Measurements from ENCODE around the gene ALKBH5. TPM values are rescaled to one million over a fixed set of nuclear protein-coding genes. Genes with fewer than 3 reads are reported as not detected.

Gene ALKBH5
- total and polyA plus RNA-seq, 10 of the 15 experiments (the other 5 are each of a cell fraction or from before 2014, with no cell fraction given) = 13.7 to 99.9 (median 52.4) TPM

DNA sequence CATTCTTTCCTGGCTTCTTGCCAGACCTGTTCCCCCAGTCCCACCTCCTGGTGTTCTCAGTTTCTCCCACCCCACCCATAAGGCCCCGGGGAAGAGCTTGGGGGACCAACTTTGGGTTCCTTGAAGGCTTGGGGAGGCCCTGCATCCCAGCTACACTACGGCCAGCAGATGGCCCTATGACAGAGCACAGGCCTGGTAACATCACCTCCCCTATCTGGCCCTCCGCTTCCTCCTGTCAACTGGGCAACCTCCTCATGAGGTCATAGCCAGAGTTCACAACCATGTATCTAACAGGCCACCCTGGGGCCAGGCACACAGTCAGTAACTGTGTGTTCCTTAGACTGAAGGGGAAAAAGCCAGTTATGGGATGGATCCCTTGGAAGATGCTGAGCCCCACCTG lies 43.7 kb upstream of the ALKBH5 start:
- Histone ChIP-seq H3K27ac (ENCODE audit: control insufficient read depth, insufficient read depth) (no peak overlapping the region), H2AFZ (ENCODE audit: control insufficient read depth, low read depth, low read length) (no peak overlapping the region), H3K4me1 (ENCODE audit: control insufficient read depth, insufficient read depth, low read length) (no peaks in the 10 kb centered on the region), H3K79me2 (ENCODE audit: control insufficient read depth, insufficient read depth, low read length) (no peaks in the 10 kb centered on the region), H3K4me2 (ENCODE audit: control insufficient read depth, insufficient read depth) (no peak overlapping the region), H4K20me1 (ENCODE audit: control insufficient read depth, insufficient read depth) (no peaks in the 10 kb centered on the region), H3K36me3 (ENCODE audit: control insufficient read depth in 2 of 2, insufficient read depth in 2 of 2, low read length in 1 of 2) (no peaks in the 10 kb centered on the region), H3K9ac (ENCODE audit: control insufficient read depth, insufficient read depth, low read length) (no peak overlapping the region), H3K4me3 (no peak overlapping the region), H3K9me3 (replicated peaks; ENCODE audit: control insufficient read depth, insufficient read depth, low read length) (no peaks in the 10 kb centered on the region), H3K27me3 (replicated peaks in 1 of 2; ENCODE audit: control insufficient read depth in 2 of 2, insufficient read depth in 2 of 2, low read length in 1 of 2) (no peaks in the 10 kb centered on the region)
- TF ChIP-seq, protein P1, sequence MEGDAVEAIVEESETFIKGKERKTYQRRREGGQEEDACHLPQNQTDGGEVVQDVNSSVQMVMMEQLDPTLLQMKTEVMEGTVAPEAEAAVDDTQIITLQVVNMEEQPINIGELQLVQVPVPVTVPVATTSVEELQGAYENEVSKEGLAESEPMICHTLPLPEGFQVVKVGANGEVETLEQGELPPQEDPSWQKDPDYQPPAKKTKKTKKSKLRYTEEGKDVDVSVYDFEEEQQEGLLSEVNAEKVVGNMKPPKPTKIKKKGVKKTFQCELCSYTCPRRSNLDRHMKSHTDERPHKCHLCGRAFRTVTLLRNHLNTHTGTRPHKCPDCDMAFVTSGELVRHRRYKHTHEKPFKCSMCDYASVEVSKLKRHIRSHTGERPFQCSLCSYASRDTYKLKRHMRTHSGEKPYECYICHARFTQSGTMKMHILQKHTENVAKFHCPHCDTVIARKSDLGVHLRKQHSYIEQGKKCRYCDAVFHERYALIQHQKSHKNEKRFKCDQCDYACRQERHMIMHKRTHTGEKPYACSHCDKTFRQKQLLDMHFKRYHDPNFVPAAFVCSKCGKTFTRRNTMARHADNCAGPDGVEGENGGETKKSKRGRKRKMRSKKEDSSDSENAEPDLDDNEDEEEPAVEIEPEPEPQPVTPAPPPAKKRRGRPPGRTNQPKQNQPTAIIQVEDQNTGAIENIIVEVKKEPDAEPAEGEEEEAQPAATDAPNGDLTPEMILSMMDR (IDR thresholded peaks at IDR 0.05 in 2 of 3, conservative IDR thresholded peaks at IDR 0.05 in 1 of 3; ENCODE audit: control insufficient read depth in 2 of 3, extremely low read depth in 1 of 3, insufficient read depth in 1 of 3, low read depth in 3 of 3, low read length in 3 of 3) = peak; percentile 24 to 38 (median 32); a peak in 4 of 6 replicates
- TF ChIP-seq TBL1XR1 (IDR thresholded peaks at IDR 0.05; ENCODE audit: low read depth, low read length) (no peak), DPF2 (IDR thresholded peaks at IDR 0.05) (no peak)
- TF ChIP-seq, protein P2, sequence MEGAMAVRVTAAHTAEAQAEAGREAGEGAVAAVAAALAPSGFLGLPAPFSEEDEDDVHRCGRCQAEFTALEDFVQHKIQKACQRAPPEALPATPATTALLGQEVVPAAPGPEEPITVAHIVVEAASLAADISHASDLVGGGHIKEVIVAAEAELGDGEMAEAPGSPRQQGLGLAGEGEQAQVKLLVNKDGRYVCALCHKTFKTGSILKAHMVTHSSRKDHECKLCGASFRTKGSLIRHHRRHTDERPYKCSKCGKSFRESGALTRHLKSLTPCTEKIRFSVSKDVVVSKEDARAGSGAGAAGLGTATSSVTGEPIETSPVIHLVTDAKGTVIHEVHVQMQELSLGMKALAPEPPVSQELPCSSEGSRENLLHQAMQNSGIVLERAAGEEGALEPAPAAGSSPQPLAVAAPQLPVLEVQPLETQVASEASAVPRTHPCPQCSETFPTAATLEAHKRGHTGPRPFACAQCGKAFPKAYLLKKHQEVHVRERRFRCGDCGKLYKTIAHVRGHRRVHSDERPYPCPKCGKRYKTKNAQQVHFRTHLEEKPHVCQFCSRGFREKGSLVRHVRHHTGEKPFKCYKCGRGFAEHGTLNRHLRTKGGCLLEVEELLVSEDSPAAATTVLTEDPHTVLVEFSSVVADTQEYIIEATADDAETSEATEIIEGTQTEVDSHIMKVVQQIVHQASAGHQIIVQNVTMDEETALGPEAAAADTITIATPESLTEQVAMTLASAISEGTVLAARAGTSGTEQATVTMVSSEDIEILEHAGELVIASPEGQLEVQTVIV (IDR thresholded peaks at IDR 0.05; ENCODE audit: borderline replicate concordance, partially characterized antibody) = no peak
- ChIA-PET SMC1A (ENCODE audit: uncharacterized antibody, unreplicated experiment) (interaction anchor here (0.6 to 1.3 kb wide), 2 partner anchors 45 to 71 kb away, joined by 3 to 4 read pairs; no protein-coding TSS in a partner anchor), POLR2A (no interaction called here), RAD21 (ENCODE audit: unreplicated experiment) (interaction anchor here (1.1 to 4.3 kb wide), 3 partner anchors 46 to 58 kb away, joined by 5 to 28 read pairs (median 6); no protein-coding TSS in a partner anchor), CTCF (interaction anchor here (0.6 to 4.8 kb wide), 6 partner anchors 14 to 77 kb away, joined by 3 to 43 read pairs (median 14); partner anchors contain the start of gene ALKBH5)
- intact Hi-C loops (cut with micrococcal nuclease; ENCODE audit: unreplicated experiment) = loop anchor here (2.0 kb wide), 2 partner anchors 47 to 77 kb away; no protein-coding TSS in a partner anchor
- ATAC-seq (peak; percentile 72), FAIRE-seq (no peak), DNase-seq (ENCODE audit: low read depth, low spot score) (no peak)
- BruUV-seq (replicated peaks) = no TSS peak
- in situ Hi-C loops (cut with MboI) = no loop called here
- 52% methylated on average over 3 of the region's 3 CpGs for WGBS (ENCODE audit: insufficient coverage, insufficient replicate concordance, low lambda C conversion rate, missing lambda C conversion rate)

Measured in GM12878 (cell line).